Activated naive CD8-positive, alpha-beta T cell treated with anti-CD3 and anti-CD28 coated beads, Interleukin-2, amount 50 U/mL, for 24 hours (primary cell): ENCODE measurements around the gene MCL1.

Experiments
- ATAC-seq: fragments of 150-1000 bp; cut with Tn5 transposase; one replicate; pipeline ENCODE4 v1.10.0; 2021
- DNase-seq: peaks from one replicate; pipeline ENCODE4 v3.0.0; 2021
- H3K27ac Mint-ChIP-seq: one replicate; pipeline ENCODE4 v1.8.0; 2021; ENCODE audit warnings: mild to moderate bottlenecking, mixed read lengths
- H3K27me3 Mint-ChIP-seq: one replicate; pipeline ENCODE4 v1.8.0; 2021; ENCODE audit warnings: mixed read lengths
- H3K36me3 Mint-ChIP-seq: one replicate; pipeline ENCODE4 v1.8.0; 2021; ENCODE audit warnings: low read depth, mixed read lengths
- H3K4me1 Mint-ChIP-seq: one replicate; pipeline ENCODE4 v1.8.0; 2021; ENCODE audit warnings: mixed read lengths
- H3K4me3 Mint-ChIP-seq: one replicate; pipeline ENCODE4 v1.8.0; 2021; ENCODE audit warnings: mild to moderate bottlenecking, moderate library complexity, mixed read lengths
- H3K9me3 Mint-ChIP-seq: one replicate; pipeline ENCODE4 v1.8.0; 2021; ENCODE audit warnings: mixed read lengths

The MCL1 gene

GRCh38 chr1:150534002-150534401, 45.4 kb downstream of the MCL1 start:
- no peak for DNase-seq

GRCh38 chr1:150532860-150533259, 46.5 kb downstream of the MCL1 start:
- H3K27me3 Mint-ChIP-seq: no peaks in the 10 kb centered on the region
- H3K4me1 Mint-ChIP-seq: peaks cover 3% of the 10 kb centered on the region
- H3K36me3 Mint-ChIP-seq: no peaks in the 10 kb centered on the region
- DNase-seq: no peak
- H3K27ac Mint-ChIP-seq: no peak overlapping the region
- no peaks in the 10 kb centered on the region for H3K9me3 Mint-ChIP-seq
- ATAC-seq: no peak
- H3K4me3 Mint-ChIP-seq: no peak overlapping the region

More at GRCh38 chr1:150534002-150534401, 45.4 kb downstream of the MCL1 start:
- Mint-ChIP-seq H3K9me3 (no peaks in the 10 kb centered on the region), H3K36me3 (no peaks in the 10 kb centered on the region), H3K27me3 (no peaks in the 10 kb centered on the region), H3K4me3 (no peak overlapping the region), H3K4me1 (peaks cover 3% of the 10 kb centered on the region), H3K27ac (no peak overlapping the region)
- ATAC-seq: no peak

- H3K4me3 Mint-ChIP-seq: no peak overlapping the region
- DNase-seq (no peak), ATAC-seq (no peak)
- H3K36me3 Mint-ChIP-seq: no peaks in the 10 kb centered on the region
- H3K9me3 Mint-ChIP-seq: no peaks in the 10 kb centered on the region
- no peaks in the 10 kb centered on the region for H3K27me3 Mint-ChIP-seq
- peaks cover 3% of the 10 kb centered on the region for H3K4me1 Mint-ChIP-seq
- H3K27ac Mint-ChIP-seq: no peak overlapping the region
These were observed 48.8 kb downstream of the MCL1 start for GRCh38 chr1:150530491-150531159.

GRCh38 chr1:150529017-150529416, 50.4 kb downstream of the MCL1 start:
- no peaks in the 10 kb centered on the region for H3K27me3 Mint-ChIP-seq
- no peak overlapping the region for H3K27ac Mint-ChIP-seq

GRCh38 chr1:150528196-150528595, 51.2 kb downstream of the MCL1 start:
- H3K27ac Mint-ChIP-seq: no peak overlapping the region
- H3K4me3 Mint-ChIP-seq: no peak overlapping the region
- DNase-seq: no peak
- peaks cover 3% of the 10 kb centered on the region for H3K4me1 Mint-ChIP-seq
- ATAC-seq: no peak
- H3K9me3 Mint-ChIP-seq: no peaks in the 10 kb centered on the region
- no peaks in the 10 kb centered on the region for H3K36me3 Mint-ChIP-seq
- H3K27me3 Mint-ChIP-seq: no peaks in the 10 kb centered on the region

More at GRCh38 chr1:150529017-150529416, 50.4 kb downstream of the MCL1 start:
- Mint-ChIP-seq H3K4me3 (no peak overlapping the region), H3K4me1 (peaks cover 3% of the 10 kb centered on the region), H3K9me3 (no peaks in the 10 kb centered on the region), H3K36me3 (no peaks in the 10 kb centered on the region)
- no peak for ATAC-seq
- no peak for DNase-seq

- H3K4me3 Mint-ChIP-seq: no peak overlapping the region
- no peak overlapping the region for H3K27ac Mint-ChIP-seq
- no peaks in the 10 kb centered on the region for H3K9me3 Mint-ChIP-seq
- peaks cover 3% of the 10 kb centered on the region for H3K4me1 Mint-ChIP-seq
- no peak for DNase-seq
- H3K36me3 Mint-ChIP-seq: no peaks in the 10 kb centered on the region
- no peaks in the 10 kb centered on the region for H3K27me3 Mint-ChIP-seq
- ATAC-seq: no peak
These were observed 54.1 kb downstream of the MCL1 start for GRCh38 chr1:150525348-150525747.
